Nephron (organoid): ENCODE results near the gene FTO.

ENCODE experiments used
- H3K27ac Mint-ChIP-seq, 3 experiments: 2 replicates each; pipeline ENCODE4 v1.8.0; 2020; ENCODE audit warnings: mixed read lengths in 3 of 3, mild to moderate bottlenecking in 2 of 3, moderate library complexity in 1 of 3
- H3K27me3 Mint-ChIP-seq: 2 replicates; pipeline ENCODE4 v1.8.0; 2021; ENCODE audit warnings: low read depth, mild to moderate bottlenecking, moderate library complexity, mixed read lengths
- H3K36me3 Mint-ChIP-seq: 2 replicates; pipeline ENCODE4 v1.8.0; 2020; ENCODE audit warnings: low read depth, mixed read lengths
- H3K4me1 Mint-ChIP-seq: 2 replicates; pipeline ENCODE4 v1.8.0; 2020; ENCODE audit warnings: mixed read lengths
- H3K4me3 Mint-ChIP-seq, 3 experiments: 2 replicates each; pipeline ENCODE4 v1.8.0; 2020; ENCODE audit warnings: mild to moderate bottlenecking in 3 of 3, mixed read lengths in 3 of 3, moderate library complexity in 2 of 3
- H3K9me3 Mint-ChIP-seq: 2 replicates; pipeline ENCODE4 v1.8.0; 2020; ENCODE audit warnings: mixed read lengths
- TF ChIP-seq, protein P1 (sequence below), 3 experiments: fragments of 200-600 bp; sonication (generic); IDR thresholded peaks; one replicate each; pipeline ENCODE4 v1.5.0; 2021; ENCODE audit warnings: antibody characterized with exemption in 3 of 3; ENCODE audit not compliant: unreplicated experiment in 3 of 3

FTO gene

DNA sequence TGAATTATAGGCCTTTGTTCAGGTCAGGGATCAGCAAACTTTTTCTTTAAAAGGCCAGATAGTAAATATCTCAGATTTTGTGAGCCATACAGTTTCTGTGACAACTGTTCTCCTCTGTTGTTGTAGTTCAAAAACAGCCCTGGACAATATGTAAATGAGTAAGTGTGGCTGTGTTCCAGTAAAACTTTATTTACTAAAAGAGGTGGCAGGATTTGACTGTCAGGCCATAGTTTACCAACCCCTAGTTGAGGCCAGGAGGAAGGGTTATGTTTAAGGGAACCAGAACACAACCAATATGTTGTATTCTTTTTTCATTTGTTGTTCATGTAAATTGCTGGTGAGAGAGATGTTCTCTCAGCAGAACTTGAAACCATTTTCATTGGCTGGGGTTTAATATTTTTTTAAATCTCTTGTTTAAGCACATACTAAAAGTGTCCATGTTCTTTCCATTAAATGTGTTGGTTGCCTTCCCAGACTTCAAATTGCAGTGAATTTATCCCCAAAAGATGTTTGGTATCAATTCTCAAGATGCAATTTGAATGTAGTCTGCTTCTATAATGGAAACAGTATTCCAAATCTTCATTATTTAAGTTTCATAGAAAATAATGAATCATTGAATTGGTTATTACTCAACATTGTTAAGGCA is 260.3 kb downstream of the FTO start:
- H3K4me1 Mint-ChIP-seq: peaks cover 32% of the 10 kb centered on the region
- H3K27ac Mint-ChIP-seq: no peak overlapping the region
- H3K27me3 Mint-ChIP-seq: no peaks in the 10 kb centered on the region
- TF ChIP-seq, protein P1, sequence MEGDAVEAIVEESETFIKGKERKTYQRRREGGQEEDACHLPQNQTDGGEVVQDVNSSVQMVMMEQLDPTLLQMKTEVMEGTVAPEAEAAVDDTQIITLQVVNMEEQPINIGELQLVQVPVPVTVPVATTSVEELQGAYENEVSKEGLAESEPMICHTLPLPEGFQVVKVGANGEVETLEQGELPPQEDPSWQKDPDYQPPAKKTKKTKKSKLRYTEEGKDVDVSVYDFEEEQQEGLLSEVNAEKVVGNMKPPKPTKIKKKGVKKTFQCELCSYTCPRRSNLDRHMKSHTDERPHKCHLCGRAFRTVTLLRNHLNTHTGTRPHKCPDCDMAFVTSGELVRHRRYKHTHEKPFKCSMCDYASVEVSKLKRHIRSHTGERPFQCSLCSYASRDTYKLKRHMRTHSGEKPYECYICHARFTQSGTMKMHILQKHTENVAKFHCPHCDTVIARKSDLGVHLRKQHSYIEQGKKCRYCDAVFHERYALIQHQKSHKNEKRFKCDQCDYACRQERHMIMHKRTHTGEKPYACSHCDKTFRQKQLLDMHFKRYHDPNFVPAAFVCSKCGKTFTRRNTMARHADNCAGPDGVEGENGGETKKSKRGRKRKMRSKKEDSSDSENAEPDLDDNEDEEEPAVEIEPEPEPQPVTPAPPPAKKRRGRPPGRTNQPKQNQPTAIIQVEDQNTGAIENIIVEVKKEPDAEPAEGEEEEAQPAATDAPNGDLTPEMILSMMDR (IDR thresholded peaks at IDR 0.05; ENCODE audit: unreplicated experiment in 3 of 3): no peak
- peaks cover 3% of the 10 kb centered on the region for H3K36me3 Mint-ChIP-seq
- no peaks in the 10 kb centered on the region for H3K9me3 Mint-ChIP-seq
- no peak overlapping the region for H3K4me3 Mint-ChIP-seq

DNA sequence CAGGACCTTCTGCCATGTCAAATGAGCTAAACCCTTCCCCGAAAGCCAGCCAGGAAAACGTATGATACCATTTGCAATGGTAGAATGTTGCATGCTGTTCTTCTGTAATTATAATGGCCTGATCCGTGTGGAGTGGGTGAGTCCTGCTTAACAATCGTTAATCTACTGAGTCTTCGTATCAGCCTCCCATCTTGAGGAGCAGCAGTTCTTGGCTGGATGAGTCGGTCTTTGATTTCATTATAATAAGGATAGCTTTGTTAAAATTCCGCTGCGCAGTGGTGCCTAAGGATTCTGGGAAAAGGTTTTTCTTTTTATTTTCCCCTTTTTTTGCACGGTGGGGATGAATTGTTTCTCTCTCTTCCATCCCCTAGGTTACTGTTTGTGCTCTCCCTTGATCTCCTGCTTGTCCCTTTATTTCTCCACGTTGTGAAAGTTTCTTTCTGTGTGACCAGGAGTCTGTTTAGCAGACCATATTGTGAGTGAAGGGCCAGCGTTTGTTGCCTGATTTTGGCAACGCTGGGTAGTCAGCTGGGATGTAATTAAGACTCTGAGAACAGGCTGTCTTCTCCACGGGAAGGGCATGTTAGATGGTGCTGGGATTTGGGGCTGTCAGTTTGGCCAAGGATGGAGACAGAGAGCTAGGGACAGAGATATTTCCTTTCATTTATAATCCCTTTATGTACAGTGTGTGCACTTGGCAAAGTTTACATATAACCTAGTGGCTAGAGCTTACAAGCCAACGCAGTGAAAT is 263.0 kb downstream of the FTO start:
- Mint-ChIP-seq H3K4me3 (peak overlapping the region in 1 of 3 experiments; percentile 13), H3K4me1 (peaks cover 33% of the 10 kb centered on the region), H3K36me3 (peaks cover 3% of the 10 kb centered on the region), H3K9me3 (no peaks in the 10 kb centered on the region), H3K27ac (peak overlapping the region in 1 of 3 experiments; percentile 65), H3K27me3 (no peaks in the 10 kb centered on the region)
- TF ChIP-seq, protein P1 (IDR thresholded peaks at IDR 0.05; ENCODE audit: unreplicated experiment in 3 of 3): no peak

DNA sequence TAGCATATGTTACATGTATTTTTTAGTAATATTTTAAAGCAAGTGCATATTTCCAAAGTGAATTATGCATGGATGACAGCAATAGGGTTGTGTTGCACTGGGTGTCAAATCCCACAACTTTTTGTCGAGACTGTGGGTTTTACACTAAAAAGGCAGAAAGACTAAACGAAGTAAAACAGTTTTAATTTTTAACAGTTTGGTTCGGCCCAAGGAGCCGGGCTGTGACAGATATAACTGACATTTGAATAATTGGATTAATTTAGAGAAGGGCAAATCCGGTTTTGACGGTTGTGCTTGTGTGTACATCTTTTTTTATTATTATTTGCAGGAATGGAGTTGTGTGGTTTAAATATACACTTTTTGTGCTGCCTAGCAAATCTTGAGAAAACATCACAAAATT is 263.6 kb downstream of the FTO start:
- Mint-ChIP-seq H3K27me3 (no peaks in the 10 kb centered on the region), H3K4me3 (no peak overlapping the region), H3K4me1 (peaks cover 38% of the 10 kb centered on the region), H3K9me3 (no peaks in the 10 kb centered on the region), H3K27ac (peak overlapping the region in 1 of 3 experiments; percentile 65), H3K36me3 (peaks cover 3% of the 10 kb centered on the region)
- TF ChIP-seq, protein P1 (IDR thresholded peaks at IDR 0.05; ENCODE audit: unreplicated experiment in 3 of 3): no peak

DNA sequence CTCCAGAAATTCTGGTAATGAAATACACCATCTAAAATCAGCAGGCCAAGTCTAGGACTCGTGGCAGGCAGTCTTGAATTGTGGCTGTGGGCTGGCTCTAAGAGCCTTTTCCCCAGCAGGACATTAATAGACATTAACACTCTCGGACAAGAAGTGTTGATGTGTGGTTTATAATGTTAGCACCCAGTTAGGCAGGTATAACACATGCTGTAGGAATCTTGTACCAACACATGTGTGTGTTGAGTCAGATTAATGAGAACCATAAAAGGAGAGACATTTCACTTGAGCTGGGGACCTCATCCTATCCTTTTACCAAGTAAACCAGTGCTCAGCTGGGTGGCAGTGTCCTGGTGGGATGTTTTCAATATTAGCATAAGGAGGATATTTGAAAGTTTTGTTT is 264.5 kb downstream of the FTO start:
- TF ChIP-seq, protein P1 (IDR thresholded peaks at IDR 0.05; ENCODE audit: unreplicated experiment in 3 of 3): no peak
- Mint-ChIP-seq H3K4me3 (no peak overlapping the region), H3K36me3 (peaks cover 3% of the 10 kb centered on the region), H3K27ac (no peak overlapping the region), H3K9me3 (no peaks in the 10 kb centered on the region), H3K27me3 (no peaks in the 10 kb centered on the region), H3K4me1 (peaks cover 38% of the 10 kb centered on the region)

DNA sequence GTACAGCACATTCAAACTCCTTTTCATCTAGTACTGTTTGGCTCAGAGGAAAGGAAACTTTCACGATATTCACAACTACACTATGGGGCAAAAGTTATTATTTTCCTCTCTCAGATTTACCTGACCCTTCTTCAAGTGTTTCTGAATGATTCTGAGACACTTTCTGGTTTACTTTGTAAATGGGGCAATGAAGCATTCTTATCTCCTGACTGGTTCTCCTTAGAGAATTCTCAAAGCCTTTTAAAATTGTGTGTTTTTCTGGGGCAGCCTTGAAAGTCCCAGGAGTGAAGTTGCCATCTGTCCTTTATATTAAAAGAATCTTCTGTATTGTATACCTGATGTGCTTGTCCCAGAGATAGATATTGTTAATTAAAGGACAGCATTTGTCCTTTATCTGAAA is 264.9 kb downstream of the FTO start:
- Mint-ChIP-seq H3K27me3 (no peaks in the 10 kb centered on the region), H3K4me1 (peaks cover 38% of the 10 kb centered on the region), H3K9me3 (no peaks in the 10 kb centered on the region), H3K36me3 (peaks cover 3% of the 10 kb centered on the region), H3K27ac (no peak overlapping the region), H3K4me3 (no peak overlapping the region)
- TF ChIP-seq, protein P1 (IDR thresholded peaks at IDR 0.05; ENCODE audit: unreplicated experiment in 3 of 3): no peak
